H1 (cell line): ENCODE measurements around the gene CXADR.

Experiments used
- CHD2 ChIP-seq: IDR thresholded peaks from 2 replicates; pipeline ENCODE4 v1.6.1; 2012; ENCODE audit warnings: low read length, improper control_type of control experiment
- POLR2A ChIP-seq, 2 experiments: IDR thresholded peaks; 1 replicate in 1 of 2; 2 replicates in 1 of 2; pipeline ENCODE4 v1.6.1; 2011; ENCODE audit warnings: low read depth in 2 of 2, low read length in 2 of 2, mild to moderate bottlenecking in 2 of 2; ENCODE audit errors: control extremely low read depth in 1 of 2
- RFX5 ChIP-seq: IDR thresholded peaks from 2 replicates; pipeline ENCODE4 v1.6.1; 2011; ENCODE audit warnings: low read depth, low read length, improper control_type of control experiment, borderline replicate concordance
- RXRA ChIP-seq: IDR thresholded peaks from 2 replicates; pipeline ENCODE4 v1.6.1; 2011; ENCODE audit warnings: low read depth, mild to moderate bottlenecking, low read length, moderate library complexity; ENCODE audit not compliant: insufficient read depth
- TAF1 ChIP-seq: IDR thresholded peaks from 2 replicates; pipeline ENCODE4 v1.6.1; 2011; ENCODE audit warnings: mild to moderate bottlenecking, low read depth, low read length
- TF ChIP-seq, protein P1 (sequence below), 3 experiments: IDR thresholded peaks; 1 replicate in 2 of 3; 2 replicates in 1 of 3; pipeline versions ENCODE4 v1.5.1 to v1.6.1; 2011; ENCODE audit warnings: low read length in 3 of 3, mild to moderate bottlenecking in 3 of 3, inconsistent platforms in 2 of 3, low read depth in 1 of 3, moderate library complexity in 1 of 3; ENCODE audit not compliant: insufficient read depth in 1 of 3; ENCODE audit errors: control extremely low read depth in 1 of 3

DNA sequence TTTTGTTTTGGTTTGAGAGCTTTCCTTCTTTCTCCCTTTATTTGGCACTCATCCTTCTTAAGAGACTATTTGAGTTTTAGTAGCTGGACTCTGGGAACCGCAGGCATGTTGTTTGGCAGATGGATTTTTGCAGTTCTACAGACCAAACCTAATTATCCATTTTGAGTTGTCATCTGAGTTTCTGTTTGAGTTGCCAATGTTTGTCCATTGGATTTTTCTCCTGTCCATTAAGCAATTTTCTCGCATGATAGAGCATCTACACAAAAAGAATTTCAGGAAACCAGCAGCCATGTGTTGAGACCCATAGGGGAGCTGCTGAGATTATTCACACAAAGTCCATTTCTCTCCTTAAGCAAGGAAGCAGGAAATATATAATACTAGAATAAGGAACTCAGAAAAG lies 17.2 kb upstream of the CXADR start:
- TF ChIP-seq, protein P1, sequence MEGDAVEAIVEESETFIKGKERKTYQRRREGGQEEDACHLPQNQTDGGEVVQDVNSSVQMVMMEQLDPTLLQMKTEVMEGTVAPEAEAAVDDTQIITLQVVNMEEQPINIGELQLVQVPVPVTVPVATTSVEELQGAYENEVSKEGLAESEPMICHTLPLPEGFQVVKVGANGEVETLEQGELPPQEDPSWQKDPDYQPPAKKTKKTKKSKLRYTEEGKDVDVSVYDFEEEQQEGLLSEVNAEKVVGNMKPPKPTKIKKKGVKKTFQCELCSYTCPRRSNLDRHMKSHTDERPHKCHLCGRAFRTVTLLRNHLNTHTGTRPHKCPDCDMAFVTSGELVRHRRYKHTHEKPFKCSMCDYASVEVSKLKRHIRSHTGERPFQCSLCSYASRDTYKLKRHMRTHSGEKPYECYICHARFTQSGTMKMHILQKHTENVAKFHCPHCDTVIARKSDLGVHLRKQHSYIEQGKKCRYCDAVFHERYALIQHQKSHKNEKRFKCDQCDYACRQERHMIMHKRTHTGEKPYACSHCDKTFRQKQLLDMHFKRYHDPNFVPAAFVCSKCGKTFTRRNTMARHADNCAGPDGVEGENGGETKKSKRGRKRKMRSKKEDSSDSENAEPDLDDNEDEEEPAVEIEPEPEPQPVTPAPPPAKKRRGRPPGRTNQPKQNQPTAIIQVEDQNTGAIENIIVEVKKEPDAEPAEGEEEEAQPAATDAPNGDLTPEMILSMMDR (IDR thresholded peaks at IDR 0.05; ENCODE audit: control extremely low read depth in 1 of 3, insufficient read depth in 1 of 3, low read depth in 1 of 3, low read length in 3 of 3): no peak
- TF ChIP-seq RFX5: no peak
- TF ChIP-seq POLR2A (IDR thresholded peaks at IDR 0.05; ENCODE audit: control extremely low read depth in 1 of 2, low read depth in 2 of 2, low read length in 2 of 2): no peak
- no peak for TF ChIP-seq TAF1
- no peak for TF ChIP-seq RXRA
- no peak for TF ChIP-seq CHD2
